OCI-LY1 (cell line): ENCODE data around the gene DRC1.

Experiments
- H2AFZ ChIP-seq: fragments of 200-600 bp; sonication (generic), shearing (Covaris generic); 2 replicates; pipeline ENCODE4 v1.6.0; 2014; ENCODE audit warnings: antibody characterized with exemption, mild to moderate bottlenecking, low read length
- H3F3A ChIP-seq: fragments of 200-600 bp; sonication (generic), shearing (Covaris generic); 2 replicates; pipeline ENCODE4 v1.6.0; 2014; ENCODE audit warnings: mild to moderate bottlenecking, antibody characterized with exemption, low read length, moderate library complexity; ENCODE audit not compliant: insufficient read depth
- H3K27ac ChIP-seq: fragments of 200-600 bp; sonication (generic); 2 replicates; pipeline ENCODE4 v1.5.1; 2014; ENCODE audit warnings: low read length, mixed run types, mild to moderate bottlenecking, low read depth; ENCODE audit not compliant: poor library complexity, severe bottlenecking
- H3K27me3 ChIP-seq: fragments of 200-600 bp; sonication (generic); 2 replicates; pipeline ENCODE4 v1.6.0; 2014; ENCODE audit warnings: antibody characterized with exemption, mild to moderate bottlenecking, low read length, moderate library complexity; ENCODE audit not compliant: insufficient read depth
- H3K36me3 ChIP-seq: fragments of 200-600 bp; sonication (generic); 2 replicates; pipeline ENCODE4 v1.6.1; 2014; ENCODE audit warnings: mild to moderate bottlenecking, antibody characterized with exemption, low read length, moderate library complexity, mixed read lengths; ENCODE audit not compliant: insufficient read depth
- H3K4me1 ChIP-seq: fragments of 200-600 bp; sonication (generic); 2 replicates; pipeline ENCODE4 v1.5.1; 2014; ENCODE audit warnings: mild to moderate bottlenecking, low read length, moderate library complexity; ENCODE audit not compliant: insufficient read depth, severe bottlenecking
- H3K4me2 ChIP-seq: fragments of 200-600 bp; sonication (generic), shearing (Covaris generic); 2 replicates; pipeline ENCODE4 v1.6.1; 2014; ENCODE audit warnings: low read length
- H3K4me3 ChIP-seq: fragments of 200-600 bp; sonication (generic); 2 replicates; pipeline ENCODE4 v1.5.1; 2014; ENCODE audit warnings: low read length, low read depth, mild to moderate bottlenecking, mixed read lengths; ENCODE audit not compliant: poor library complexity, severe bottlenecking
- H3K79me2 ChIP-seq: fragments of 200-600 bp; shearing (Covaris generic); 2 replicates; pipeline ENCODE4 v1.6.1; 2016; ENCODE audit warnings: mixed run types, low read length, mixed read lengths; ENCODE audit not compliant: insufficient read depth
- H3K9ac ChIP-seq: fragments of 200-600 bp; sonication (generic), shearing (Covaris generic); 2 replicates; pipeline ENCODE4 v1.6.1; 2014; ENCODE audit warnings: mild to moderate bottlenecking, low read length, mixed read lengths
- H3K9me2 ChIP-seq: fragments of 200-600 bp; sonication (generic), shearing (Covaris generic); 2 replicates; pipeline ENCODE4 v1.6.1; 2014; ENCODE audit warnings: low read depth, mild to moderate bottlenecking, low read length, mixed read lengths
- H3K9me3 ChIP-seq: fragments of 200-600 bp; shearing (Covaris generic); 2 replicates; pipeline ENCODE4 v1.6.1; 2014; ENCODE audit warnings: low read length, mixed read lengths
- H4K20me1 ChIP-seq: fragments of 200-600 bp; sonication (generic), shearing (Covaris generic); 2 replicates; pipeline ENCODE4 v1.6.0; 2016; ENCODE audit warnings: mild to moderate bottlenecking, low read length; ENCODE audit not compliant: insufficient read depth
- EZH2 ChIP-seq: fragments of 200-600 bp; sonication (generic), shearing (Covaris generic); IDR thresholded peaks from 2 replicates; pipeline ENCODE4 v1.8.0; 2017; ENCODE audit warnings: borderline replicate concordance, mixed run types, mild to moderate bottlenecking, antibody characterized with exemption, low read length, moderate library complexity, mixed read lengths
- TF ChIP-seq, protein P1 (sequence below): fragments of 200-600 bp; sonication (generic), shearing (Covaris generic); IDR thresholded peaks from 2 replicates; pipeline ENCODE4 v1.5.1; 2017; ENCODE audit warnings: mild to moderate bottlenecking, antibody characterized with exemption, low read length, moderate library complexity, mixed read lengths

Gene DRC1

DNA sequence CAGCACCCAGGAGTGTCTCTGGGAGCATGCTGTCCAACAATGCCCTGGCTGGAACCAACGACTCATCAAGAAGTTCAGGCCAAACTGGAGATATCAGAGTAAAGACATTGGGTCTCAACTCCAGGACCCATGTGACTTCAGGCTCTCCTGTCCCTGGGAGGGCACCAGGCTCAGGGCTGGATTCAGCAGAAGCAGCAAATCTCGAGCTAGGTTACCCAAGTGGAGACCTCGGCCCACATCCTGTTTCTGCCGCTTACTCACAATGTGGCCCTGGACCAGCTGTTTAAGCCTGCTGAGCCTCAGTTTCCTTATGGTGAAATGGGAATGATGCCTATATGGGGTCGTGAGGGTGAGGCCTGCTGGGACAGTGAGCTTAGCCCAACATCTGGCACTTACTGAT lies 85.5 kb downstream of the DRC1 start:
- Histone ChIP-seq H3K9me2 (no peaks in the 10 kb centered on the region), H3K36me3 (no peaks in the 10 kb centered on the region), H4K20me1 (no peaks in the 10 kb centered on the region), H3K4me2 (no peak overlapping the region), H3K9ac (no peak overlapping the region), H3K9me3 (no peaks in the 10 kb centered on the region), H3F3A (no peaks in the 10 kb centered on the region), H3K79me2 (no peaks in the 10 kb centered on the region), H2AFZ (no peak overlapping the region), H3K4me1 (no peaks in the 10 kb centered on the region), H3K27me3 (no peaks in the 10 kb centered on the region), H3K4me3 (no peak overlapping the region), H3K27ac (no peak overlapping the region)
- TF ChIP-seq, protein P1, sequence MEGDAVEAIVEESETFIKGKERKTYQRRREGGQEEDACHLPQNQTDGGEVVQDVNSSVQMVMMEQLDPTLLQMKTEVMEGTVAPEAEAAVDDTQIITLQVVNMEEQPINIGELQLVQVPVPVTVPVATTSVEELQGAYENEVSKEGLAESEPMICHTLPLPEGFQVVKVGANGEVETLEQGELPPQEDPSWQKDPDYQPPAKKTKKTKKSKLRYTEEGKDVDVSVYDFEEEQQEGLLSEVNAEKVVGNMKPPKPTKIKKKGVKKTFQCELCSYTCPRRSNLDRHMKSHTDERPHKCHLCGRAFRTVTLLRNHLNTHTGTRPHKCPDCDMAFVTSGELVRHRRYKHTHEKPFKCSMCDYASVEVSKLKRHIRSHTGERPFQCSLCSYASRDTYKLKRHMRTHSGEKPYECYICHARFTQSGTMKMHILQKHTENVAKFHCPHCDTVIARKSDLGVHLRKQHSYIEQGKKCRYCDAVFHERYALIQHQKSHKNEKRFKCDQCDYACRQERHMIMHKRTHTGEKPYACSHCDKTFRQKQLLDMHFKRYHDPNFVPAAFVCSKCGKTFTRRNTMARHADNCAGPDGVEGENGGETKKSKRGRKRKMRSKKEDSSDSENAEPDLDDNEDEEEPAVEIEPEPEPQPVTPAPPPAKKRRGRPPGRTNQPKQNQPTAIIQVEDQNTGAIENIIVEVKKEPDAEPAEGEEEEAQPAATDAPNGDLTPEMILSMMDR, result no peak
- TF ChIP-seq EZH2, result no peak

DNA sequence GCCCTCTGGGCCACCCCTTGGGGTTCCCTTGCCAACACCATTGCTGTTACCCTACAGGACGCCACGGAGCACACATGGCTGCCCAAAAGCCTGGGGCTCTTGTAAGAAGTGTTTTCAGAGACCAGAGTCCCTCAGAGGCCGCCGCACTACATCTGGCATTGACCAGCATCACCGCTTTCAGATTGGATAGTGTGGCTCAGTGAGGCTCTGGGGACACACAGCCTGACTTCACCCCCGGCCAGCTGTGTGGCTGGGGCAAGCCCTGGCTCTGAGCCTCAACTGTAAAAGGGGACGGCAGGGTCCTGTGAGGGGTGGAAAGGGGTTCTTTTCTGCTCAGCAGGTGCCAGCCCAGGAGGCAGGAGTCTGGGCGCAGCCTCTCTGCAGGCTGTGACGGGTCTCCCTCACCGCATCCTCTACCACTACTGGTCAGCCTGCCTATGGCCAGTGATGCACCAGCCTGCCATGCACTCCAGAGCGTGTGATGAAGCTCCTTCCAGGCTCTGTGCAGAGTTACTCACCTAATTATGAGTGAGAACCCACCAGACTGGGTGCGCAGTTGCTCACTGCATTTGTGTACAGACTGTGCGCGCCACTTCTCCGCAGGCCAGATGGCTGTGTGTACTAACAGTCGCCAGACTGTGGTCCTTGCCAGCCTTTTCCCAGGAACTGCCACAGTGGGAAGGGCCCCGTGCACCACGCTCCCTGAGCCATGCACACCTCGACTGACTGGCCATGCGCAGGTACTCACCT lies 86.9 kb downstream of the DRC1 start:
- no peak overlapping the region for H3K27ac ChIP-seq
- H3K4me3 ChIP-seq, result no peak overlapping the region
- TF ChIP-seq, protein P1, result no peak
- TF ChIP-seq EZH2, result no peak
- no peaks in the 10 kb centered on the region for H3K9me2 ChIP-seq
- no peaks in the 10 kb centered on the region for H3K9me3 ChIP-seq
- H3K9ac ChIP-seq, result no peak overlapping the region
- H3F3A ChIP-seq, result no peaks in the 10 kb centered on the region
- H3K27me3 ChIP-seq, result no peaks in the 10 kb centered on the region
- no peaks in the 10 kb centered on the region for H3K4me1 ChIP-seq
- H3K4me2 ChIP-seq, result no peak overlapping the region
- H3K36me3 ChIP-seq, result no peaks in the 10 kb centered on the region
- no peak overlapping the region for H2AFZ ChIP-seq
- no peaks in the 10 kb centered on the region for H4K20me1 ChIP-seq
- no peaks in the 10 kb centered on the region for H3K79me2 ChIP-seq

DNA sequence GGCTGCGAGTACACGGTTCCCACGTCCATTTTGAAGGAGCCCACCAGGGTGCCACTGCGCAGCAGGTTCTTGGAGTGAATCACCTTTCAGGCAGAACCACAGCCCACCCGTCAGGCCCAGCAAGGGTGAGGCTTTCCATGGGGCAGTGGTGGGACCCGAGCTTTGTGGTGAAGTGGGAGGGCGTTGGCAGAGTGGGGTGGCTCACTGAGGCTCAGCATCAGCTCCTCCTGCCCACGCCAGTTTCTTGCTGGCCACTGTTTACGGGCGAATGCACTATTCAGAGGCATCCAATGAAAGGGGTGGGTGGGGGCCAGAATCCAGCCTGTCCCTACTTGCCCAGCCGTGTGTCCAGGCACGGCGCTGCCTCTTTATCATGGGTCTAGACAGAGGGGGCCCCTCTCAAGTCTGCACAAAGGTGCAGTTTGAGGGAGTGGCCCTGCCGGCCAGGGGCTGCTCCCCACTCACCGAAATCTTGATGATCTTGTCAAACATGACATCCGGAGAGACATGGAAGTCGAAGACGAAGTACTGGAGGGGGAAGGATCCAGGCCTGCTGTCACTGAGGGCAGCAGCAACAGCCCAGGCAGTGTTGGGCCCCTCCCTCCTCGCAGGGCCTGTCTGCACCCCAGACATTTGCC lies 87.6 kb downstream of the DRC1 start:
- no peaks in the 10 kb centered on the region for H3K79me2 ChIP-seq
- H3K27me3 ChIP-seq, result no peaks in the 10 kb centered on the region
- no peak overlapping the region for H3K27ac ChIP-seq
- no peaks in the 10 kb centered on the region for H3K9me3 ChIP-seq
- H3K9me2 ChIP-seq, result no peaks in the 10 kb centered on the region
- H3K36me3 ChIP-seq, result no peaks in the 10 kb centered on the region
- TF ChIP-seq, protein P1, result no peak
- TF ChIP-seq EZH2, result no peak
- H3K4me3 ChIP-seq, result no peak overlapping the region
- H3K9ac ChIP-seq, result no peak overlapping the region
- no peak overlapping the region for H3K4me2 ChIP-seq
- H2AFZ ChIP-seq, result no peak overlapping the region
- H4K20me1 ChIP-seq, result no peaks in the 10 kb centered on the region
- H3K4me1 ChIP-seq, result no peaks in the 10 kb centered on the region
- H3F3A ChIP-seq, result no peaks in the 10 kb centered on the region
